ENCODE results near the gene ELAVL2. TPM values are rescaled to one million over a fixed set of nuclear protein-coding genes. Genes with fewer than 3 reads are reported as not detected.

The ELAVL2 gene
- total RNA-seq, 1 experiment from 2014 or later, result 35.9 TPM

GRCh38 chr9:23644896-23645295 is 181.1 kb downstream of the ELAVL2 start (continued):
- TF ChIP-seq PRDM15 (CRISPR knock-in tag; IDR thresholded peaks at IDR 0.05) (no peak), ELF4 (CRISPR knock-in tag; IDR thresholded peaks at IDR 0.05; ENCODE audit: low read depth) (no peak), ESRRA (CRISPR knock-in tag; IDR thresholded peaks at IDR 0.05; ENCODE audit: borderline replicate concordance) (no peak), FOXK1 (CRISPR knock-in tag; IDR thresholded peaks at IDR 0.05) (no peak), ZNF512 (CRISPR knock-in tag; IDR thresholded peaks at IDR 0.05; ENCODE audit: borderline replicate concordance) (no peak)

GRCh38 chr9:23644326-23644725 is 181.7 kb downstream of the ELAVL2 start:
- H3K9me3 Mint-ChIP-seq, result no peaks in the 10 kb centered on the region
- no peak for ATAC-seq
- no peak overlapping the region; the same call in 1 of the 2 replicates for H3K27ac Mint-ChIP-seq
- no peaks in the 10 kb centered on the region for H3K27me3 Mint-ChIP-seq (ENCODE audit: low read depth)
- no peaks in the 10 kb centered on the region for H3K4me1 Mint-ChIP-seq
- H3K4me3 Mint-ChIP-seq, result no peak overlapping the region
- ChIA-PET CTCF (no interaction called here), POLR2A (no interaction called here)
- no peak for DNase-seq (ENCODE audit: low spot score)
- peaks cover 82% of the 10 kb centered on the region for H3K36me3 Mint-ChIP-seq
- TF ChIP-seq ZNF532 (CRISPR knock-in tag; IDR thresholded peaks at IDR 0.05; ENCODE audit: borderline replicate concordance) (no peak), RELA (CRISPR knock-in tag; IDR thresholded peaks at IDR 0.05; ENCODE audit: borderline replicate concordance) (no peak), FOXP1 (CRISPR knock-in tag; IDR thresholded peaks at IDR 0.05; ENCODE audit: borderline replicate concordance) (no peak), IRF2 (CRISPR knock-in tag; IDR thresholded peaks at IDR 0.05; ENCODE audit: borderline replicate concordance, low read depth) (no peak), ETV6 (CRISPR knock-in tag; IDR thresholded peaks at IDR 0.05) (no peak), NFATC4 (CRISPR knock-in tag; IDR thresholded peaks at IDR 0.05) (no peak), ARID4B (CRISPR knock-in tag; IDR thresholded peaks at IDR 0.05; ENCODE audit: borderline replicate concordance) (no peak), ATF6 (CRISPR knock-in tag; IDR thresholded peaks at IDR 0.05) (no peak), GTF2I (CRISPR knock-in tag; conservative IDR thresholded peaks at IDR 0.05) (no peak), EMX1 (CRISPR knock-in tag; IDR thresholded peaks at IDR 0.05) (no peak), MXD4 (CRISPR knock-in tag; IDR thresholded peaks at IDR 0.05; ENCODE audit: borderline replicate concordance) (no peak)
